A549 (cell line): ENCODE results near the gene DLG2. TPM values are rescaled to one million over a fixed set of nuclear protein-coding genes. Genes with fewer than 3 reads are reported as not detected.

Experiments
- ATAC-seq, 2 experiments: fragments of 200-7000 bp in 1 of 2; fragments of >200 bp in 1 of 2; cut with Nextera tagmentation in 1 of 2; cut with Tn5 transposase in 1 of 2; 3 replicates each; pipeline versions ENCODE4 v1.8.0 to v1.9.1; 2018 to 2020; ENCODE audit warnings: mild to moderate bottlenecking in 1 of 2, moderate library complexity in 1 of 2
- CTCF ChIA-PET: fragments of 300-600 bp; sonication (Branson Sonifier 250); formaldehyde crosslinking; extraction: SDS; loops from one replicate; lab custom pipeline; 2021; ENCODE audit warnings: antibody characterized with exemption, inconsistent platforms; lab: Yijun Ruan, JAX
- POLR2A ChIA-PET: fragments of 350-600 bp; formaldehyde crosslinking; extraction: SDS; loops from one replicate; lab custom pipeline; 2021; ENCODE audit warnings: antibody characterized with exemption, inconsistent platforms; lab: Yijun Ruan, JAX
- DNase-seq, 2 experiments: peaks; one replicate each; pipeline versions ENCODE4 v3.0.0 to v3.0.0-alpha.2; 2011 to 2016; ENCODE audit warnings: low read depth in 1 of 2, low spot score in 1 of 2
- FAIRE-seq: peaks from 2 replicates; lab custom pipeline; 2011; peaks lifted over from hg19 to GRCh38; lab: Jason Lieb, UNC
- H3K27ac ChIP-seq, 2 experiments: fragments of >200 bp; sonication (Bioruptor Twin); formaldehyde crosslinking; 3 replicates each; pipeline ENCODE4 v1.5.1; 2016 to 2017
- H3K4me1 ChIP-seq: fragments of >200 bp; sonication (Bioruptor Twin); formaldehyde crosslinking; 3 replicates; pipeline ENCODE4 v1.6.1; 2016
- H3K4me2 ChIP-seq: fragments of >200 bp; sonication (Bioruptor Twin); formaldehyde crosslinking; 3 replicates; pipeline ENCODE4 v1.6.1; 2016
- H3K4me3 ChIP-seq: fragments of >200 bp; sonication (Bioruptor Twin); formaldehyde crosslinking; 3 replicates; pipeline ENCODE4 v1.5.1; 2016
- H3K9me3 ChIP-seq: fragments of >200 bp; sonication (Bioruptor Twin); formaldehyde crosslinking; 3 replicates; pipeline ENCODE4 v1.6.1; 2016
- CBX2 ChIP-seq: fragments of 200-600 bp; sonication (generic); IDR thresholded peaks from 2 replicates; pipeline ENCODE4 v1.6.1; 2016; ENCODE audit warnings: low read depth, mild to moderate bottlenecking, borderline replicate concordance
- CTCF ChIP-seq: fragments of >200 bp; sonication (Bioruptor Twin); formaldehyde crosslinking; IDR thresholded peaks from 3 replicates; pipeline ENCODE4 v1.5.1; 2016
- EHMT2 ChIP-seq: fragments of 200-600 bp; sonication (generic); IDR thresholded peaks from 2 replicates; pipeline ENCODE4 v1.6.1; 2016; ENCODE audit warnings: antibody characterized with exemption, low read depth, mild to moderate bottlenecking, moderate library complexity
- FOSB ChIP-seq: fragments of 250-450 bp; sonication (Bioruptor Pico); IDR thresholded peaks from 2 replicates; pipeline ENCODE4 v1.5.0; 2020; ENCODE audit warnings: mild to moderate bottlenecking, moderate library complexity
- FOSL2 ChIP-seq, 2 experiments: fragments of 450-650 bp in 1 of 2; fragments of >200 bp in 1 of 2; sonication (Bioruptor Twin) in 1 of 2; formaldehyde crosslinking; IDR thresholded peaks; 2 replicates each; pipeline versions ENCODE4 v1.5.0 to v1.6.1; 2016 to 2020; ENCODE audit warnings: mild to moderate bottlenecking in 1 of 2, moderate library complexity in 1 of 2
- FOXS1 ChIP-seq: fragments of 250-450 bp; sonication (Bioruptor Pico); IDR thresholded peaks from 2 replicates; pipeline ENCODE4 v1.5.0; 2020; ENCODE audit warnings: mild to moderate bottlenecking, moderate library complexity
- HEYL ChIP-seq: fragments of 250-450 bp; sonication (Bioruptor Pico); IDR thresholded peaks from 2 replicates; pipeline ENCODE4 v1.8.0; 2021; ENCODE audit warnings: mild to moderate bottlenecking, moderate library complexity
- JUNB ChIP-seq: fragments of >200 bp; sonication (Bioruptor Twin); formaldehyde crosslinking; IDR thresholded peaks from 2 replicates; pipeline ENCODE4 v1.6.1; 2016
- KDM1A ChIP-seq: fragments of 200-600 bp; sonication (generic); IDR thresholded peaks from 2 replicates; pipeline ENCODE4 v1.6.1; 2016; ENCODE audit warnings: low read depth, mild to moderate bottlenecking
- KDM5A ChIP-seq: fragments of 200-600 bp; sonication (generic); IDR thresholded peaks from 2 replicates; pipeline ENCODE4 v1.6.1; 2016; ENCODE audit warnings: antibody characterized with exemption, mild to moderate bottlenecking
- MAFK ChIP-seq: fragments of 450-650 bp; IDR thresholded peaks from 2 replicates; pipeline ENCODE4 v1.6.1; 2014; ENCODE audit not compliant: partially characterized antibody
- MYC ChIP-seq: IDR thresholded peaks from 2 replicates; pipeline ENCODE4 v1.6.1; 2012; ENCODE audit warnings: mild to moderate bottlenecking, inconsistent platforms, low read length, improper control_type of control experiment, borderline replicate concordance
- NFE2L2 ChIP-seq: fragments of 150-350 bp; conservative IDR thresholded peaks from 2 replicates; pipeline ENCODE4 v1.6.1; 2014; ENCODE audit warnings: low read length
- POLR2A ChIP-seq: IDR thresholded peaks from 2 replicates; pipeline ENCODE4 v1.6.1; 2012; ENCODE audit warnings: mild to moderate bottlenecking, low read length
- POLR2AphosphoS2 ChIP-seq: conservative IDR thresholded peaks from 2 replicates; pipeline ENCODE4 v1.6.1; 2012; ENCODE audit warnings: low read length, improper control_type of control experiment, inconsistent platforms
- RARB ChIP-seq: fragments of 250-450 bp; sonication (Bioruptor Pico); IDR thresholded peaks from 2 replicates; pipeline ENCODE4 v1.8.0; 2021; ENCODE audit warnings: mild to moderate bottlenecking, moderate library complexity
- REST ChIP-seq: fragments of 200-600 bp; sonication (generic); IDR thresholded peaks from 2 replicates; pipeline ENCODE4 v1.6.1; 2016; ENCODE audit warnings: antibody characterized with exemption, mild to moderate bottlenecking, moderate library complexity
- SMC3 ChIP-seq: fragments of >200 bp; sonication (Bioruptor Twin); formaldehyde crosslinking; IDR thresholded peaks from 3 replicates; pipeline ENCODE4 v1.6.1; 2018; ENCODE audit warnings: inconsistent platforms
- TFCP2L1 ChIP-seq: fragments of 250-450 bp; sonication (Bioruptor Pico); IDR thresholded peaks from 2 replicates; pipeline ENCODE4 v1.5.0; 2021; ENCODE audit warnings: mild to moderate bottlenecking
- TP53 ChIP-seq: fragments of 250-450 bp; sonication (Bioruptor Pico); IDR thresholded peaks from 2 replicates; pipeline ENCODE4 v1.5.0; 2021; ENCODE audit warnings: mild to moderate bottlenecking, moderate library complexity
- USF2 ChIP-seq: fragments of 450-650 bp; IDR thresholded peaks from 2 replicates; pipeline ENCODE4 v1.6.1; 2014; ENCODE audit warnings: antibody characterized with exemption
- ZNF302 ChIP-seq: fragments of 250-450 bp; sonication (Bioruptor Pico); IDR thresholded peaks from 2 replicates; pipeline ENCODE4 v1.9.0; 2021; ENCODE audit warnings: inconsistent platforms, mild to moderate bottlenecking, moderate library complexity
- WGBS: methylation state at CpG from one replicate; pipeline ENCODE4 v1.1.6; 2017; ENCODE audit errors: missing lambda C conversion rate; 5-methylcytosine and 5-hydroxymethylcytosine counted together
- polyA plus RNA-seq, 4 experiments: library from polyadenylated mRNA; depleted of rRNA in 3 of 4; stranded (reverse); fragments of >200 nt; fragmentation: RNase III in 1 of 4; extraction: RNeasy Plus Mini Kit Qiagen cat#74134 plus additional on column Dnase treatment in 1 of 4; gene quantifications; 2 replicates in 3 of 4; 3 replicates in 1 of 4; pipeline ENCODE4 v1.2.3, GENCODE V29; 2011 to 2017
- TF ChIP-seq, protein P1 (sequence below): IDR thresholded peaks from 2 replicates; pipeline ENCODE4 v1.6.1; 2012
- TF ChIP-seq, protein P2 (sequence below): fragments of >200 bp; sonication (Bioruptor Twin); formaldehyde crosslinking; IDR thresholded peaks from 3 replicates; pipeline ENCODE4 v1.6.1; 2016

Gene DLG2
- polyA plus RNA-seq, 2 of the 4 experiments (the other 2 are of a cell fraction), result 0.26 to 0.79 TPM

GRCh38 chr11:83778596-83778995, 1848.5 kb downstream of the DLG2 start:
- Histone ChIP-seq H3K27ac (no peak overlapping the region), H3K4me2 (no peak overlapping the region), H3K9me3 (no peaks in the 10 kb centered on the region), H3K4me1 (no peaks in the 10 kb centered on the region), H3K4me3 (no peak overlapping the region)
- TF ChIP-seq HEYL (CRISPR knock-in tag) (no peak), FOSB (no peak), CTCF (no peak), EHMT2 (no peak), NFE2L2 (no peak), CBX2 (no peak), TFCP2L1 (CRISPR knock-in tag) (no peak), FOXS1 (CRISPR knock-in tag) (no peak), TP53 (CRISPR knock-in tag) (no peak), RARB (CRISPR knock-in tag) (no peak), USF2 (no peak)
- TF ChIP-seq, protein P1, sequence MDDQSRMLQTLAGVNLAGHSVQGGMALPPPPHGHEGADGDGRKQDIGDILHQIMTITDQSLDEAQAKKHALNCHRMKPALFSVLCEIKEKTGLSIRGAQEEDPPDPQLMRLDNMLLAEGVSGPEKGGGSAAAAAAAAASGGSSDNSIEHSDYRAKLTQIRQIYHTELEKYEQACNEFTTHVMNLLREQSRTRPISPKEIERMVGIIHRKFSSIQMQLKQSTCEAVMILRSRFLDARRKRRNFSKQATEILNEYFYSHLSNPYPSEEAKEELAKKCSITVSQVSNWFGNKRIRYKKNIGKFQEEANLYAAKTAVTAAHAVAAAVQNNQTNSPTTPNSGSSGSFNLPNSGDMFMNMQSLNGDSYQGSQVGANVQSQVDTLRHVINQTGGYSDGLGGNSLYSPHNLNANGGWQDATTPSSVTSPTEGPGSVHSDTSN, result no peak
- 2% methylated on average over 2 of the region's 2 CpGs for WGBS
- FAIRE-seq, result no peak
- DNase-seq, result no peak
- ChIA-PET CTCF (interaction anchor here (0.8 kb wide), 1 partner anchor 55 kb away, joined by 3 read pairs; no protein-coding TSS in a partner anchor), POLR2A (no interaction called here)
- ATAC-seq, result no peak

DNA sequence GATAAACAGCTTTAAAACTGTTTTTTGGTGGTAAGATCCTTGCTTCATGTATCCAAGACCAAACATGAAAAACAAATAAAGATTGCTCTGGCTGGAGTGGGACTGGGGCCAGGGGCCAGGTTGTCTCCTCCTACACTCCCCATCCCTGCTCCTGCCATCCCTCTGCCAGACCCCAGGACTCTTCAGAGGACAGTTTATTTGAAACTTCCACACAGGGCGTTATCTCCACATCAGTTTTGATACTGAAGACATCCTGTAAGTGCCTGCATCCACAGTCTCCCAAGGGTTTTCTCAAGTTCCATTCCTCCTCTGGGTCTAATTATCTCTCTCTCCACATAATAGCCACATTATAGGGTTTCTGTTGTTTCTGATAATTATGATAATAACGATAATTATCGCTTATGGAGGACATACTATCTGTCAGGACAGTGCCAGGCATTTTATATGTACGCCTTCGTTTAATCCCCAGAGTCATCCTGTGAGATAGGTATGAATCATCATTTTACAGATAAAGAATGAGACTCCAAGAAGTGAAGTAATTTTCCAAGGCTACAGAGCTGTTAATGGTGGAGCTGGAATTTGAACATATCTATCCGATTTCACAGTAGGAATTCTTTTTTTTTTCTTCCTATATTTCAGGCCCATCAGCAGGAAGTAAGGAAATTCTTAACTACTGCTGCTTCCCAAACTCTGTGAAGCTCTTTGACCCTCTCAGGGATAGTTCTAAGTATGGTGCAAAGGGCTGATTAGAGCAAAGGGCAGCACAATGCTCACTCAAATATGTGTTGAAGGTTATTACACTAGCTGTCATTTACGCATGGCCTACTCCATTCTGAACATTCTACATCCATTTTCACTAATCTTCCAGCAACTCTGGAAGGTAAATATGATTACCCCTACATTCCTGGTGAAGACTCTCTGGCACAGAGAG, 1852.9 kb downstream of the DLG2 start:
- WGBS, result 31% methylated on average over 7 of the region's 7 CpGs
- no peak for DNase-seq
- no peak overlapping the region for H3K4me3 ChIP-seq
- ChIA-PET POLR2A (interaction anchor here (0.9 kb wide), 1 partner anchor 488 kb away, joined by 3 read pairs; no protein-coding TSS in a partner anchor), CTCF (interaction anchor here (0.6 to 1.0 kb wide), 2 partner anchors 17 to 231 kb away, joined by 3 read pairs; no protein-coding TSS in a partner anchor)
- H3K4me1 ChIP-seq, result no peaks in the 10 kb centered on the region
- no peak for FAIRE-seq
- TF ChIP-seq POLR2AphosphoS2 (no peak), REST (no peak), FOSL2 (IDR thresholded peaks at IDR 0.05) (no peak), FOSL2 (CRISPR knock-in tag; IDR thresholded peaks at IDR 0.05) (no peak), JUNB (no peak), ZNF302 (no peak), KDM5A (no peak), MYC (no peak), MAFK (no peak), FOSB (no peak), POLR2A (no peak), SMC3 (no peak), KDM1A (no peak)
- TF ChIP-seq, protein P2, sequence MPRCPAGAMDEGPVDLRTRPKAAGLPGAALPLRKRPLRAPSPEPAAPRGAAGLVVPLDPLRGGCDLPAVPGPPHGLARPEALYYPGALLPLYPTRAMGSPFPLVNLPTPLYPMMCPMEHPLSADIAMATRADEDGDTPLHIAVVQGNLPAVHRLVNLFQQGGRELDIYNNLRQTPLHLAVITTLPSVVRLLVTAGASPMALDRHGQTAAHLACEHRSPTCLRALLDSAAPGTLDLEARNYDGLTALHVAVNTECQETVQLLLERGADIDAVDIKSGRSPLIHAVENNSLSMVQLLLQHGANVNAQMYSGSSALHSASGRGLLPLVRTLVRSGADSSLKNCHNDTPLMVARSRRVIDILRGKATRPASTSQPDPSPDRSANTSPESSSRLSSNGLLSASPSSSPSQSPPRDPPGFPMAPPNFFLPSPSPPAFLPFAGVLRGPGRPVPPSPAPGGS, result no peak
- TF ChIP-seq, all 56 proteins: peak for 0
- H3K27ac ChIP-seq, result no peak overlapping the region
- peak; percentile 68 to 70; a peak in 5 of 6 replicates for ATAC-seq
- peak overlapping the region; percentile 6; the same call in 1 of the 3 replicates for H3K4me2 ChIP-seq
- H3K9me3 ChIP-seq, result no peaks in the 10 kb centered on the region
